Neural progenitor cell (in vitro differentiated cells): ENCODE results near the gene MRI1. TPM values are rescaled to one million over a fixed set of nuclear protein-coding genes. Genes with fewer than 3 reads are reported as not detected.

Source experiments
- DNase-seq: peaks from one replicate; pipeline ENCODE4 v3.0.0-alpha.2; 2016; ENCODE audit warnings: low spot score
- H2AFZ ChIP-seq: fragments of 200-600 bp; sonication (generic); replicated peaks from 2 replicates; pipeline ENCODE4 v1.6.1; 2016; ENCODE audit warnings: antibody characterized with exemption
- H3F3A ChIP-seq: fragments of 200-600 bp; sonication (generic); 2 replicates; pipeline ENCODE4 v1.6.1; 2016; ENCODE audit warnings: antibody characterized with exemption, low read depth
- H3K27ac ChIP-seq: fragments of 200-600 bp; sonication (generic); 2 replicates; pipeline ENCODE4 v1.5.1; 2016; ENCODE audit warnings: mild to moderate bottlenecking
- H3K27me3 ChIP-seq: fragments of 200-600 bp; sonication (generic); 2 replicates; pipeline ENCODE4 v1.6.1; 2016; ENCODE audit warnings: mild to moderate bottlenecking, moderate library complexity
- H3K36me3 ChIP-seq: fragments of 200-600 bp; sonication (generic); 2 replicates; pipeline ENCODE4 v1.5.1; 2016
- H3K4me1 ChIP-seq: fragments of 200-600 bp; sonication (generic); 2 replicates; pipeline ENCODE4 v1.6.1; 2016; ENCODE audit warnings: mixed run types
- H3K4me2 ChIP-seq: fragments of 200-600 bp; sonication (generic); 2 replicates; pipeline ENCODE4 v1.6.1; 2016
- H3K4me3 ChIP-seq: fragments of 200-600 bp; sonication (generic); 2 replicates; pipeline ENCODE4 v1.5.1; 2016
- H3K79me2 ChIP-seq: fragments of 200-600 bp; sonication (generic); 2 replicates; pipeline ENCODE4 v1.6.1; 2016; ENCODE audit warnings: low read depth
- H3K9ac ChIP-seq: fragments of 200-600 bp; sonication (generic); 2 replicates; pipeline ENCODE4 v1.6.1; 2016
- H3K9me3 ChIP-seq: fragments of 200-600 bp; sonication (generic); 2 replicates; pipeline ENCODE4 v1.5.1; 2016; ENCODE audit warnings: low read depth
- H4K20me1 ChIP-seq: fragments of 200-600 bp; sonication (generic); 2 replicates; pipeline ENCODE4 v1.6.1; 2016; ENCODE audit warnings: low read depth
- H3K27ac Mint-ChIP-seq: 3 replicates; pipeline ENCODE4 v1.8.0; 2021; ENCODE audit warnings: mixed read lengths
- H3K27me3 Mint-ChIP-seq: 2 replicates; pipeline ENCODE4 v1.8.0; 2022; ENCODE audit warnings: low read depth, mild to moderate bottlenecking, inconsistent platforms, moderate library complexity, mixed read lengths; ENCODE audit not compliant: insufficient read depth
- H3K36me3 Mint-ChIP-seq: 3 replicates; pipeline ENCODE4 v1.8.0; 2021; ENCODE audit warnings: mixed read lengths
- H3K4me1 Mint-ChIP-seq: 3 replicates; pipeline ENCODE4 v1.8.0; 2021; ENCODE audit warnings: mixed read lengths
- H3K4me3 Mint-ChIP-seq: 3 replicates; pipeline ENCODE4 v1.8.0; 2021; ENCODE audit warnings: mild to moderate bottlenecking, moderate library complexity, mixed read lengths
- H3K9me3 Mint-ChIP-seq: 3 replicates; pipeline ENCODE4 v1.8.0; 2020; ENCODE audit warnings: mixed read lengths
- CTCF ChIP-seq: fragments of 200-600 bp; sonication (generic); IDR thresholded peaks from 2 replicates; pipeline ENCODE4 v1.5.1; 2017; ENCODE audit warnings: antibody characterized with exemption, mild to moderate bottlenecking
- EZH2 ChIP-seq: fragments of 200-600 bp; sonication (generic); IDR thresholded peaks from 2 replicates; pipeline ENCODE4 v1.6.1; 2017; ENCODE audit warnings: antibody characterized with exemption, mild to moderate bottlenecking, moderate library complexity
- EZH2phosphoT487 ChIP-seq: fragments of 200-600 bp; sonication (generic); IDR thresholded peaks from 2 replicates; pipeline ENCODE4 v1.6.1; 2017; ENCODE audit warnings: antibody characterized with exemption
- total RNA-seq: library from RNA; depleted of rRNA; stranded (reverse); fragments of >200 nt; gene quantifications from 2 replicates; pipeline ENCODE4 v1.2.3, GENCODE V29; 2015; ENCODE audit warnings: low replicate concordance

Gene MRI1
- total RNA-seq, 1 donor from 2014 or later, result 6.3 TPM

- Histone ChIP-seq H3K79me2 (no peaks in the 10 kb centered on the region), H3K4me2 (no peak overlapping the region), H3K9ac (no peak overlapping the region), H3K9me3 (no peaks in the 10 kb centered on the region), H2AFZ (no peak overlapping the region), H3K4me3 (no peak overlapping the region), H3F3A (peaks cover 9% of the 10 kb centered on the region), H3K4me1 (no peaks in the 10 kb centered on the region), H3K27me3 (peaks cover 14% of the 10 kb centered on the region), H3K27ac (no peak overlapping the region), H4K20me1 (peaks cover 7% of the 10 kb centered on the region), H3K36me3 (no peaks in the 10 kb centered on the region)
- Mint-ChIP-seq H3K4me3 (no peak overlapping the region), H3K36me3 (peaks cover 13% of the 10 kb centered on the region), H3K9me3 (peaks cover 2% of the 10 kb centered on the region), H3K27me3 (peaks cover 5% of the 10 kb centered on the region), H3K27ac (no peak overlapping the region), H3K4me1 (peaks cover 8% of the 10 kb centered on the region)
- DNase-seq, result no peak
- TF ChIP-seq EZH2 (no peak), EZH2phosphoT487 (no peak), CTCF (no peak)
These were observed 1.6 kb upstream of the MRI1 start for GRCh38 chr19:13762635-13763235.

GRCh38 chr19:13763265-13763664 lies 1.1 kb upstream of the MRI1 start:
- Mint-ChIP-seq H3K27ac (no peak overlapping the region), H3K36me3 (peaks cover 10% of the 10 kb centered on the region), H3K4me1 (peaks cover 8% of the 10 kb centered on the region), H3K4me3 (peak overlapping the region; percentile 72), H3K27me3 (peaks cover 5% of the 10 kb centered on the region), H3K9me3 (peaks cover 2% of the 10 kb centered on the region)
- TF ChIP-seq EZH2phosphoT487, result no peak
- no peak for TF ChIP-seq CTCF
- TF ChIP-seq EZH2, result no peak
- Histone ChIP-seq H3K9me3 (no peaks in the 10 kb centered on the region), H3K4me1 (no peaks in the 10 kb centered on the region), H3K4me2 (no peak overlapping the region), H3K9ac (no peak overlapping the region), H3K79me2 (no peaks in the 10 kb centered on the region), H4K20me1 (peaks cover 7% of the 10 kb centered on the region), H3F3A (peaks cover 9% of the 10 kb centered on the region), H3K27ac (no peak overlapping the region), H2AFZ (no peak overlapping the region), H3K4me3 (no peak overlapping the region), H3K27me3 (peaks cover 14% of the 10 kb centered on the region), H3K36me3 (no peaks in the 10 kb centered on the region)
- DNase-seq, result no peak

GRCh38 chr19:13764821-13765394 lies 586 bp downstream of the MRI1 start:
- H3F3A ChIP-seq, result peaks cover 9% of the 10 kb centered on the region
- H3K4me1 ChIP-seq, result no peaks in the 10 kb centered on the region
- H2AFZ ChIP-seq, result no peak overlapping the region
- no peak for TF ChIP-seq EZH2phosphoT487
- TF ChIP-seq CTCF, result no peak
- TF ChIP-seq EZH2, result no peak
- Mint-ChIP-seq H3K4me3 (peak overlapping the region; percentile 88), H3K27me3 (peaks cover 5% of the 10 kb centered on the region), H3K4me1 (peaks cover 8% of the 10 kb centered on the region), H3K9me3 (peaks cover 2% of the 10 kb centered on the region), H3K36me3 (peaks cover 8% of the 10 kb centered on the region), H3K27ac (no peak overlapping the region)
- H3K4me3 ChIP-seq, result peak overlapping the region; percentile 58
- no peaks in the 10 kb centered on the region for H3K36me3 ChIP-seq
- H4K20me1 ChIP-seq, result peaks cover 7% of the 10 kb centered on the region
- no peaks in the 10 kb centered on the region for H3K9me3 ChIP-seq
- H3K4me2 ChIP-seq, result peak overlapping the region; percentile 79
- no peak overlapping the region for H3K27ac ChIP-seq
- no peaks in the 10 kb centered on the region for H3K79me2 ChIP-seq
- H3K27me3 ChIP-seq, result peaks cover 14% of the 10 kb centered on the region
- no peak overlapping the region for H3K9ac ChIP-seq
- DNase-seq, result peak; percentile 46
